Measurements from ENCODE around the gene SLC38A1. TPM values are rescaled to one million over a fixed set of nuclear protein-coding genes. Genes with fewer than 3 reads are reported as not detected.

Gene SLC38A1
- total RNA-seq, 2 donors from 2014 or later: 77.7 to 107 TPM

- no peak overlapping the region for H3K9ac ChIP-seq (ENCODE audit: extremely low read depth, low read length, poor library complexity, severe bottlenecking)
- Mint-ChIP-seq H3K4me3 (no peak overlapping the region), H3K4me1 (peaks cover 12% of the 10 kb centered on the region), H3K27ac (peak overlapping the region; percentile 68), H3K9me3 (no peaks in the 10 kb centered on the region), H3K36me3 (ENCODE audit: low read depth) (no peaks in the 10 kb centered on the region), H3K27me3 (ENCODE audit: insufficient read depth) (no peaks in the 10 kb centered on the region)
- no peaks in the 10 kb centered on the region for H3K36me3 ChIP-seq (ENCODE audit: control insufficient read depth, insufficient read depth, low read length)
- peak; percentile 40 for DNase-seq
- no peak overlapping the region for H3K4me3 ChIP-seq (ENCODE audit: low read length)
- no peaks in the 10 kb centered on the region for H3K4me1 ChIP-seq (ENCODE audit: control insufficient read depth, insufficient read depth, low read length)
- H3K27me3 ChIP-seq (ENCODE audit: control insufficient read depth, insufficient read depth, low read length, poor library complexity, severe bottlenecking): no peaks in the 10 kb centered on the region
- no peak overlapping the region for H3K27ac ChIP-seq (ENCODE audit: low read depth, low read length)
- H3K9me3 ChIP-seq (ENCODE audit: control insufficient read depth, low read length): peaks cover 3% of the 10 kb centered on the region
- TF ChIP-seq CTCF (conservative IDR thresholded peaks at IDR 0.05): no peak
- 83 to 90% methylated on average over 2 to 3 of the region's 3 CpGs for WGBS, 2 experiments (ENCODE audit: insufficient coverage in 1 of 2, insufficient read length in 1 of 2)
Measured at GRCh38 chr12:46150735-46151134, 118.1 kb downstream of the SLC38A1 start.

- Histone ChIP-seq H3K36me3 (ENCODE audit: control insufficient read depth, insufficient read depth, low read length) (no peaks in the 10 kb centered on the region), H3K4me3 (ENCODE audit: low read length) (no peak overlapping the region), H3K27me3 (ENCODE audit: control insufficient read depth, insufficient read depth, low read length, poor library complexity, severe bottlenecking) (no peaks in the 10 kb centered on the region), H3K9ac (ENCODE audit: extremely low read depth, low read length, poor library complexity, severe bottlenecking) (no peak overlapping the region), H3K27ac (ENCODE audit: low read depth, low read length) (no peak overlapping the region), H3K4me1 (ENCODE audit: control insufficient read depth, insufficient read depth, low read length) (no peaks in the 10 kb centered on the region), H3K9me3 (ENCODE audit: control insufficient read depth, low read length) (peaks cover 3% of the 10 kb centered on the region)
- DNase-seq: no peak
- no peak overlapping the region for H3K27ac Mint-ChIP-seq
- WGBS, 2 experiments (ENCODE audit: insufficient coverage in 1 of 2, insufficient read length in 1 of 2): no CpG with 5 or more reads among the region's 1 CpG
- no peak for TF ChIP-seq CTCF (conservative IDR thresholded peaks at IDR 0.05)
- peaks cover 13% of the 10 kb centered on the region for H3K4me1 Mint-ChIP-seq
- no peak overlapping the region for H3K4me3 Mint-ChIP-seq
- no peaks in the 10 kb centered on the region for H3K9me3 Mint-ChIP-seq
- H3K27me3 Mint-ChIP-seq (ENCODE audit: insufficient read depth): no peaks in the 10 kb centered on the region
- H3K36me3 Mint-ChIP-seq (ENCODE audit: low read depth): no peaks in the 10 kb centered on the region
Measured at GRCh38 chr12:46149905-46150304, 118.9 kb downstream of the SLC38A1 start.

- 86 to 92% methylated on average over 1 of the region's 2 CpGs for WGBS, 2 experiments (ENCODE audit: insufficient coverage in 1 of 2, insufficient read length in 1 of 2)
- Mint-ChIP-seq H3K27ac (no peak overlapping the region), H3K36me3 (ENCODE audit: low read depth) (no peaks in the 10 kb centered on the region), H3K9me3 (no peaks in the 10 kb centered on the region), H3K4me3 (no peak overlapping the region), H3K27me3 (ENCODE audit: insufficient read depth) (no peaks in the 10 kb centered on the region), H3K4me1 (peaks cover 13% of the 10 kb centered on the region)
- H3K27ac ChIP-seq (ENCODE audit: low read depth, low read length): no peak overlapping the region
- TF ChIP-seq CTCF (conservative IDR thresholded peaks at IDR 0.05): no peak
- H3K27me3 ChIP-seq (ENCODE audit: control insufficient read depth, insufficient read depth, low read length, poor library complexity, severe bottlenecking): no peaks in the 10 kb centered on the region
- H3K36me3 ChIP-seq (ENCODE audit: control insufficient read depth, insufficient read depth, low read length): no peaks in the 10 kb centered on the region
- no peaks in the 10 kb centered on the region for H3K4me1 ChIP-seq (ENCODE audit: control insufficient read depth, insufficient read depth, low read length)
- no peak overlapping the region for H3K4me3 ChIP-seq (ENCODE audit: low read length)
- H3K9ac ChIP-seq (ENCODE audit: extremely low read depth, low read length, poor library complexity, severe bottlenecking): no peak overlapping the region
- DNase-seq: no peak
- H3K9me3 ChIP-seq (ENCODE audit: control insufficient read depth, low read length): peaks cover 3% of the 10 kb centered on the region
Measured at GRCh38 chr12:46149079-46149464, 119.8 kb downstream of the SLC38A1 start.

Data from endodermal cell (in vitro differentiated cells).